Trophoblast cell (in vitro differentiated cells and primary cell): Measurements from ENCODE around the gene ZNF17.
"Not testable (repeated sequence)": the region's sequence is repeated elsewhere in the genome, so short reads cannot be mapped to it uniquely, and the experiment has no call there.

ENCODE experiments used
- DNase-seq, 2 donors: peaks; one replicate each; pipeline ENCODE4 v3.0.0-alpha.2; 2016
- H2AFZ ChIP-seq: 2 replicates; pipeline ENCODE4 v1.6.1; 2013; ENCODE audit warnings: low read length, moderate library complexity, mild to moderate bottlenecking; ENCODE audit not compliant: insufficient read depth, poor library complexity
- H2AK5ac ChIP-seq: 2 replicates; pipeline ENCODE4 v1.6.1; 2013; ENCODE audit warnings: mild to moderate bottlenecking, low read length
- H2BK120ac ChIP-seq: 2 replicates; pipeline ENCODE4 v1.6.1; 2013; ENCODE audit warnings: low read length, mild to moderate bottlenecking, moderate library complexity; ENCODE audit not compliant: insufficient read depth, poor library complexity
- H2BK12ac ChIP-seq: 2 replicates; pipeline ENCODE4 v1.6.1; 2013; ENCODE audit warnings: mild to moderate bottlenecking, low read length, moderate library complexity
- H2BK5ac ChIP-seq: 2 replicates; pipeline ENCODE4 v1.6.1; 2013; ENCODE audit warnings: low read length, low read depth, moderate library complexity, mild to moderate bottlenecking; ENCODE audit not compliant: poor library complexity
- H3K14ac ChIP-seq: 2 replicates; pipeline ENCODE4 v1.6.1; 2013; ENCODE audit warnings: mild to moderate bottlenecking, low read length
- H3K18ac ChIP-seq: 2 replicates; pipeline ENCODE4 v1.6.1; 2013; ENCODE audit warnings: mild to moderate bottlenecking, low read length
- H3K23ac ChIP-seq: 2 replicates; pipeline ENCODE4 v1.6.1; 2013; ENCODE audit warnings: low read length
- H3K27ac ChIP-seq: 2 replicates; pipeline ENCODE4 v1.5.1; 2013; ENCODE audit warnings: low read depth, mild to moderate bottlenecking, inconsistent platforms, low read length, moderate library complexity
- H3K27me3 ChIP-seq: 2 replicates; pipeline ENCODE4 v1.6.1; 2013; ENCODE audit warnings: inconsistent platforms, mild to moderate bottlenecking, low read length, moderate library complexity; ENCODE audit not compliant: insufficient read depth
- H3K36me3 ChIP-seq, 2 experiments: 1 replicate in 1 of 2; 2 replicates in 1 of 2; pipeline ENCODE4 v1.6.1; 2013; ENCODE audit warnings: low read length in 2 of 2, mild to moderate bottlenecking in 2 of 2, moderate library complexity in 1 of 2; ENCODE audit not compliant: insufficient read depth in 2 of 2, control insufficient read depth in 1 of 2
- H3K4ac ChIP-seq: 2 replicates; pipeline ENCODE4 v1.6.1; 2013; ENCODE audit warnings: low read depth, mild to moderate bottlenecking, low read length, moderate library complexity
- H3K4me1 ChIP-seq, 2 experiments: 1 replicate in 1 of 2; 2 replicates in 1 of 2; pipeline ENCODE4 v1.6.1; 2013; ENCODE audit warnings: low read length in 2 of 2, mild to moderate bottlenecking in 2 of 2, moderate library complexity in 1 of 2; ENCODE audit not compliant: insufficient read depth in 2 of 2, control insufficient read depth in 1 of 2
- H3K4me2 ChIP-seq: 2 replicates; pipeline ENCODE4 v1.6.1; 2013; ENCODE audit warnings: inconsistent platforms, mild to moderate bottlenecking, low read length, moderate library complexity
- H3K4me3 ChIP-seq: 2 replicates; pipeline ENCODE4 v1.5.1; 2013; ENCODE audit warnings: mild to moderate bottlenecking, low read depth, low read length, inconsistent platforms
- H3K79me1 ChIP-seq: one replicate; pipeline ENCODE4 v1.6.1; 2013; ENCODE audit warnings: low read length
- H3K79me2 ChIP-seq: 2 replicates; pipeline ENCODE4 v1.6.1; 2013; ENCODE audit warnings: low read length, mild to moderate bottlenecking; ENCODE audit not compliant: control insufficient read depth, insufficient read depth, poor library complexity
- H3K9ac ChIP-seq: 2 replicates; pipeline ENCODE4 v1.6.1; 2013; ENCODE audit warnings: mild to moderate bottlenecking, low read length
- H3K9me3 ChIP-seq: 2 replicates; pipeline ENCODE4 v1.6.1; 2013; ENCODE audit warnings: low read depth, mild to moderate bottlenecking, control low read depth, inconsistent platforms, low read length; ENCODE audit not compliant: insufficient read depth
- H4K12ac ChIP-seq: 2 replicates; pipeline ENCODE4 v1.6.1; 2013; ENCODE audit warnings: low read depth, mild to moderate bottlenecking, low read length, moderate library complexity
- H4K8ac ChIP-seq: 2 replicates; pipeline ENCODE4 v1.6.1; 2013; ENCODE audit warnings: low read depth, mild to moderate bottlenecking, low read length, moderate library complexity
- H4K91ac ChIP-seq: one replicate; pipeline ENCODE4 v1.6.1; 2013; ENCODE audit warnings: low read depth, mild to moderate bottlenecking, low read length, moderate library complexity
- WGBS: extraction: QIAGEN DNeasy Blood & Tissue Kit; methylation state at CpG from one replicate; pipeline ENCODE4 v1.1.7; 2013; ENCODE audit warnings: missing lambda C conversion rate; ENCODE audit not compliant: insufficient read length, insufficient coverage; ENCODE audit errors: extremely low coverage; 5-methylcytosine and 5-hydroxymethylcytosine counted together

ZNF17 gene

DNA sequence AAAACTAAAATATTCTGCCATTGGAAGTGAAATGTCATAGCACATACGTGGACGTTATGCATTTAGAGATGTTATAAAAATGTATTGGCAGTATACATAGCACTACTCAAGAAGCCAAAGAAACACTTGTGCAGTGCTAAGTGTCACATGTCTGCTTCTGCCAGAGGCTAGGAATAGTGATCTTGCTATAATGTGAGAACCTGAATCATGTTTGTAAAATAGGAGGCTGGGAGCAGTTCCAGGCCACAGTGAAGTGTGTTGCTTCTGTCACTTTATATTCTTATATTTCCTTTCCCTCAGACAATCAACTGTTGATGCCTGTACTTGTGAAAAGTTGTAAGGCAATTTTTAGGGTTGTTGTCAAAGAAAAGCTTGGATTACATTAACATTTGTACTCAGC lies 44.2 kb upstream of the ZNF17 start:
- Histone ChIP-seq H3K79me1 (peaks cover 7% of the 10 kb centered on the region), H2AFZ (no peak overlapping the region), H2AK5ac (no peak overlapping the region), H3K27me3 (no peaks in the 10 kb centered on the region), H3K4ac (no peak overlapping the region), H3K14ac (no peak overlapping the region), H4K91ac (no peak overlapping the region), H3K36me3 (peaks cover 0 to 4% of the 10 kb centered on the region in 2 experiments), H4K8ac (no peak overlapping the region), H2BK5ac (no peak overlapping the region), H3K79me2 (peaks cover 4% of the 10 kb centered on the region), H3K9me3 (no peaks in the 10 kb centered on the region), H3K18ac (no peak overlapping the region), H3K9ac (no peak overlapping the region), H3K4me3 (no peak overlapping the region), H3K23ac (no peak overlapping the region), H3K27ac (no peak overlapping the region), H2BK12ac (no peak overlapping the region), H4K12ac (no peak overlapping the region), H3K4me2 (no peak overlapping the region), H2BK120ac (no peak overlapping the region), H3K4me1 (peaks cover 6 to 9% of the 10 kb centered on the region in 2 experiments)
- WGBS: no CpG with 5 or more reads among the region's 2 CpGs
- no peak for DNase-seq

DNA sequence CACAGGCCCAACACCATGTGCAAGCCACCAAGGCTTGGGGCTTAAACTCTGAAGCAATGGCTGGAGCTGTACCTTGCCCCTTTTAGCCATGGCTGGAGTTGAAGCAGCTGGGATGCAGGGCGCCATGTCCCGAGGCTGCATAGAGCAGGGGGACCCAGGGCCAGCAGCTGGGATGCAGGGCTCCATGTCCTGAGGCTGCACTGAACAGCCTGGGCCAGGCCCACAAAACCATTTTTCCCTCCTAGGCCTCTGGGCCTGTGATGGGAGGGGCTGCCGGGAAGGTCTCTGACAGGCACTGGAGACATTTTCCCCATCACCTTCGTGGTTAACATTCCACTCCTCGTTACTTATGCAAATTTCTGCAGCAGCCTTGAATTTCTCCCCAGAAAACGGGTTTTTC lies 36.8 kb upstream of the ZNF17 start:
- Histone ChIP-seq H2BK5ac (no peak overlapping the region), H3K4ac (no peak overlapping the region), H3K9ac (no peak overlapping the region), H3K23ac (no peak overlapping the region), H3K4me1 (no peaks in the 10 kb centered on the region), H4K91ac (no peak overlapping the region), H2BK120ac (no peak overlapping the region), H3K27me3 (no peaks in the 10 kb centered on the region), H3K14ac (no peak overlapping the region), H3K79me2 (no peaks in the 10 kb centered on the region), H3K18ac (no peak overlapping the region), H3K4me3 (no peak overlapping the region), H4K8ac (no peak overlapping the region), H3K4me2 (no peak overlapping the region), H3K36me3 (peaks cover 16 to 50% of the 10 kb centered on the region in 2 experiments), H2AK5ac (no peak overlapping the region), H4K12ac (no peak overlapping the region), H3K27ac (no peak overlapping the region), H3K9me3 (peaks cover 23% of the 10 kb centered on the region), H2AFZ (no peak overlapping the region), H3K79me1 (no peaks in the 10 kb centered on the region), H2BK12ac (no peak overlapping the region)
- no peak for DNase-seq
- no CpG with 5 or more reads among the region's 6 CpGs for WGBS

DNA sequence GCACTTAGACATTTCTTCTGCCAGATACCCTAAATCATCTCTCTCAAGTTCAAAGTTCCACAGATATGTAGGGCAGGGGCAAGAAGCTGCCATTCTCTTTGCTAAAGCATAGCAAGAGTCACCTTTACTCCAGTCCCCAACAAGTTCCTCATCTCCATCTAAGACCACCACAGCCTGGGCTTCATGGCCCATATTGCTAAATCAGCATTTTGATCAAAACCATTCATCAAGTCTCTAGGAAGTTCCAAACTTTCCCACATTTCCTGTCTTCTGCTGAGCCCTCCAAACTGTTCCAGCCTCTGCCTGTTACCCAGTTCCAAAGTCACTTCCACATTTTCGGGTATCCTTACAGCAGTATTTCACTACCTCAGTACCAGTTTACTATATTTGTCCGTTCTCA lies 36.3 kb upstream of the ZNF17 start:
- no CpG with 5 or more reads among the region's 2 CpGs for whole genome bisulfite sequencing

DNA sequence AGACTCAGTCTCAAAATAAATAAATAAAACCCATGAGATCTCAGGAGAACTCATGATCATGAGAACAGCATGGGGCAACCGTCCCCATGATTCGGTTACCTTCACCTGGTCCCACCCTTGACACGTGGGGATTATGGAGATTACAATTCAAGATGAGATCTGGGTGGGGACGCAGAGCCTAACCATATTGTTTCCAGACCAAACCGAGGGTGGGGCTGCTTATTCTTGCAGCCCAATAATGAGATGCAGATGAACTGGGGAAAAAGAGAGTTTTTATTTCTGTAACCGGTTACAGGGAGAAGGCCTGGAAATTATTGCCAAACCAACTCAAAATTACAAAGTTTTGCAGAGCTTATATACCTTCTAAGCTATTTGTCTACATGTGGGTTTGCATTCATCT lies 34.8 kb upstream of the ZNF17 start:
- peaks cover 24% of the 10 kb centered on the region for H3K9me3 ChIP-seq
- WGBS: no CpG with 5 or more reads among the region's 6 CpGs
- no peak for DNase-seq
- H3K4me3 ChIP-seq: no peak overlapping the region
- H3K4me2 ChIP-seq: no peak overlapping the region
- no peaks in the 10 kb centered on the region for H3K27me3 ChIP-seq
- no peaks in the 10 kb centered on the region for H3K79me1 ChIP-seq
- no peak overlapping the region for H3K18ac ChIP-seq
- H2BK120ac ChIP-seq: no peak overlapping the region
- H4K12ac ChIP-seq: no peak overlapping the region
- no peak overlapping the region for H2BK12ac ChIP-seq
- no peak overlapping the region for H3K14ac ChIP-seq
- H3K4ac ChIP-seq: no peak overlapping the region
- no peak overlapping the region for H4K91ac ChIP-seq
- no peak overlapping the region for H2AFZ ChIP-seq
- no peak overlapping the region for H4K8ac ChIP-seq
- peaks cover 16 to 48% of the 10 kb centered on the region in 2 experiments for H3K36me3 ChIP-seq
- no peak overlapping the region for H3K23ac ChIP-seq
- no peaks in the 10 kb centered on the region for H3K4me1 ChIP-seq
- H3K27ac ChIP-seq: no peak overlapping the region
- H2BK5ac ChIP-seq: no peak overlapping the region
- H2AK5ac ChIP-seq: no peak overlapping the region
- H3K79me2 ChIP-seq: no peaks in the 10 kb centered on the region
- no peak overlapping the region for H3K9ac ChIP-seq

More for the DNA sequence above, 36.3 kb upstream of the ZNF17 start:
- H3K18ac ChIP-seq, H2BK120ac ChIP-seq, H3K79me1 ChIP-seq, H2AFZ ChIP-seq, H3K4me2 ChIP-seq, H4K8ac ChIP-seq, H3K27ac ChIP-seq, H4K12ac ChIP-seq, DNase-seq, H3K23ac ChIP-seq, H4K91ac ChIP-seq, H3K4me3 ChIP-seq, H3K4ac ChIP-seq, H3K14ac ChIP-seq, H2AK5ac ChIP-seq, H3K9ac ChIP-seq, H3K79me2 ChIP-seq, H2BK5ac ChIP-seq, H3K4me1 ChIP-seq, H3K27me3 ChIP-seq, H2BK12ac ChIP-seq: not testable (repeated sequence)
- Histone ChIP-seq H3K36me3 (peaks cover 16 to 50% of the 10 kb centered on the region in 2 experiments), H3K9me3 (peaks cover 23% of the 10 kb centered on the region)
